HG03039 (cell line): Measurements from ENCODE around the gene CPSF7.
"Not testable (repeated sequence)": the region's sequence is repeated elsewhere in the genome, so short reads cannot be mapped to it uniquely, and the experiment has no call there.

Experiments used
- ATAC-seq: cut with Tn5 transposase; IDR thresholded peaks from one replicate; pipeline ENCODE4 v1.9.1; 2021; ENCODE audit warnings: mild to moderate bottlenecking, moderate library complexity; ENCODE audit not compliant: unreplicated experiment

The CPSF7 gene

GRCh38 chr11:61442616-61443015, 12.8 kb upstream of the CPSF7 start:
- no peak for ATAC-seq

DNA sequence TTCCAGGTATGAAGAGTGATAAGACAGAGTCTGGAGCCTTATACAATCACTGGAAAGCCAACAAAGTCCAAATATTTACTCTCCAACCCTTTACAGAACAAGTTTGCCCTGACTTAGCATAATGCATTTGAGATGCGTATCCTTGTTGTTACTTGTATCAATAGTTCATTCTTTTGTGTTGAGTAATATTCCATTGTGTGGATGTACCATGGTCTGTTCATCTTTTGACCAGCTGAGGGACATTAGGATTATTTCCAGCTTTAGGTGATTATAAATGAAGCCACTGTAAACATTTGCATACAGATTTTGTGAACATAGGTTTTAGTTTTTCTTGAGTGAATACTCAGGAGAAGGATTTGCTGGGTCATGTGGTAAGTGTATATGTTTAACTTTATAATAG, 9.8 kb upstream of the CPSF7 start:
- ATAC-seq = no peak

DNA sequence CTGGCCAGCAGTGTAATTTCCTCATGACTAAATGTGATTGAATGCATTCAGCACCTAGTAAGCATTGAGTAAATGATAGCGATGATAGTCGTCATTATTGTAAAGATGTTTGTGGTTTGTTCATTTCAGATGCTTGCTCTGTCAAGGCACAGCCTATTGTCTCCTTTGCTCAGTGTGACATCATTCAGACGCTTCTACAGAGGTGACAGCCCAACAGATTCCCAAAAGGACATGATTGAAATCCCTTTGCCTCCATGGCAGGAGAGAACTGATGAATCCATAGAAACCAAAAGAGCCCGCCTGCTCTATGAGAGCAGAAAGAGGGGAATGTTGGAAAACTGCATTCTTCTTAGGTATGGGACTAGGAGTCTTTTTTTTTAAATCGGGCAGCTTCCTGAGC, 7.7 kb upstream of the CPSF7 start:
- no peak for ATAC-seq

- not testable (repeated sequence) for ATAC-seq
Measured at GRCh38 chr11:61430839-61431238, 1.1 kb upstream of the CPSF7 start.

GRCh38 chr11:61429346-61429690, 457 bp downstream of the CPSF7 start:
- ATAC-seq = peak; percentile 37

GRCh38 chr11:61425367-61426131, 4.2 kb downstream of the CPSF7 start:
- no peak for ATAC-seq

GRCh38 chr11:61422226-61422625, 7.5 kb downstream of the CPSF7 start:
- no peak for ATAC-seq

GRCh38 chr11:61418136-61418535, 11.6 kb downstream of the CPSF7 start:
- no peak for ATAC-seq

DNA sequence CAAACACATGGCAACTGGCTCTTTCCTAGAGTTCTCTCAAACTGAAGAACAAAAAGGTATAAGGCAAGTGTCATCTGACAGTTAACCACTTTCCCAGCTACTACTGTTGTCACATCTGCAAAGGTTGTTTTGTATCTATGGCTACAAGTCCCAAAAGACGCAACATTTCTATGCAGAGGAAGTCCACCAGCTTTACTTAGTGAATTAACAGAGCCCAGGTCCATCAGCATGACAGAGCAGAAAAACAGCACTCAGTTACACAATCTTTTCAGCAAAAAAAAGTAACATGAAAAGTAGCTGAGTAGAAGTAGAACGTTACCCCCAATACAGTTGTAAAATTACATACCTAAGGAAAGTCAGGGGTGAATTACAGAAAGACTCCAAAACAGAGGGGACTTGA, 12.1 kb downstream of the CPSF7 start:
- no peak for ATAC-seq

DNA sequence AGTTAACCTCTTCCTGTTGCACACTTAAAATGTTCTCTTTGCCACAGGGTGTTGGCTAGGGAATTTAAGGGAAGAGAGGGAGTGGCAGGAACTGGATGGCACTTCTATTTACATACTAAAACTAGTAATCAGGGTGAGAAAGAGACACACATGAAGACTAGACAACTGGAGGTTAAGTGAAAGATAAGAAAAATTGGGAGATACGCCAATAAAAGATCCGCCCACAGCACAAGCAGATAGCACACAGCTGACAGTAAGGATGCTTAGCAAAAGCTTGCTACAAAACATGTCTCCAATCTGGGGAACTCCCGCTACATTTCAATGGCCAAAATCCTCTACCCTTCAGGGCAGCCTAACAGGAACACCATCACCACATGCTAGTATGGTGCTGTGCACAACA, 12.8 kb downstream of the CPSF7 start:
- ATAC-seq = no peak

DNA sequence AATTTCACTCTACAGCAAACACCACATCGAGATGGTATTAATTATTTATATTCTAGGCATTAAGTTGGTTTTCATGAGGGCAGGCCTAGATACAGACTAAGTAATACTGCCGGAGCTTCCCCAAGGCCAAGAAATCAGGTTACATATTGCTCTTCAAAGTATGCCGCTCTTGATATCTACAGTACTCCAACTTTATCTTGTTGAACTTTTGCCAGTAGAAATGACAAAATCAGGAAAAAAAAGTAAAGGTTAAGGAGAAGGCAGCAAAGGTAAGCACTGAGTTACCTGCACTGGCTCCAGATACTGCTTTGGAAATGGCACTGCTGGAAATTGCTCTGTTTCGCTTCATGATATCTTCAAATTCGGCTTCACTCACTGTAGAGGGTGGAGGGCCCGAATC, 14.4 kb downstream of the CPSF7 start:
- ATAC-seq = no peak

GRCh38 chr11:61414547-61414946, 15.2 kb downstream of the CPSF7 start:
- ATAC-seq = no peak

DNA sequence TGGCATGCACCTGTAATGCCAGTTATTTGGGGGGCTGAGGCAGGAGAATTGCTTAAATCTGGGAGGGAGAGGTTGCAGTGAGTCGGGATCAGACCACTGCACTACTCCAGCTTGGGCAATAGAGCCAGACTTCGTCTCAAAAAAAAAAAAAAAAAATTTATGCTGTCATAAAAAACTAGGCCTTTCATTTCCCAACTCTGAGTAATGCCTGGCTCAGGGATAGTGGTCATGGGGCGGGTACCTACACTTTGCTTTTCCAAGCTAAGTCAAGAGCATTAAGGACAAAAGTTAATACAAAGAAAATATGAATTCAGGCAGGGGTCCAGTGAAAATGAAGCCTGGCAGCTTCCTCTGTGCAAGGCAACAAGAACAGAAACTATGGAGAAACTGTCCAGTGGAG, 16.3 kb downstream of the CPSF7 start:
- no peak for ATAC-seq

DNA sequence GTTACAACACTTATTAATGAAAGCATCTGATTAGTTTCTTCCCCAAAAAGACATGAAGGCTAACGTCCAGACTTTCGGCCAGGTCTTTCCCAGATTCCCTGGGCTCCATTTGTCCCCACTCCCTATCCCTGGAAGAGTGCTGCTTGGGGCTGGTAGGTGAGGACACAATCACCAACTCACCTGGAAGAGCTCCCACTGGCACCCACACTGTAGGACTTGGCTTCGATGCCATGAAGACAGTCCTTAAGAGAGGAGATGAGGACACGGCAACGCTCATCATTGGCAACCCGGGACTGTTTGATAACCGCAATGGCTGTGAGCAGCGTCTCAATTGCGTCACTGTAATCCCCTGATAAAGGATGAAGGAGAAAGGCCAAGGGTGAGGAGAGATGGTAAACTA, 18.2 kb downstream of the CPSF7 start:
- no peak for ATAC-seq

- no peak for ATAC-seq
Measured at GRCh38 chr11:61406991-61407728, 22.6 kb downstream of the CPSF7 start.

GRCh38 chr11:61406067-61406466, 23.7 kb downstream of the CPSF7 start:
- ATAC-seq = no peak

- no peak for ATAC-seq
Measured at GRCh38 chr11:61404641-61405040, 25.1 kb downstream of the CPSF7 start.

DNA sequence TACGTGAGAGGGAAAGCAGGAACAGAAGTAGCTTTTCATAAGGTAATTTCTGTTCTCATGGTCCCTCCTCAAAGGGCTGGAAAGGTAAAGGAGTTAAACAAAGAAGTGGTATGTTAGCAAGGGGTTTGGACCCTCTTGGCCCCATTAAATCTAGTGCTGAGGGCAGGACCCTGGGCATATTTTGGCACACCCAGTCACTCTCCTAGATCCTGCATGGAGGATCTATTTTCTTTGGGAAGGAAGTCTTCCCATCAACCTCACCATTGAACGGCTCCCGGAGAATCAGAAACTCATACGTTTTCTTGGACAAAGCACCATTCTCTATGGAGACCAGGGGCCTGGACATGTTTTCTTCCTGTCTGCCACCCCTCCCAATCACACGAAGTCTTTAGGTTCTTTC, 25.7 kb downstream of the CPSF7 start:
- ATAC-seq = no peak

DNA sequence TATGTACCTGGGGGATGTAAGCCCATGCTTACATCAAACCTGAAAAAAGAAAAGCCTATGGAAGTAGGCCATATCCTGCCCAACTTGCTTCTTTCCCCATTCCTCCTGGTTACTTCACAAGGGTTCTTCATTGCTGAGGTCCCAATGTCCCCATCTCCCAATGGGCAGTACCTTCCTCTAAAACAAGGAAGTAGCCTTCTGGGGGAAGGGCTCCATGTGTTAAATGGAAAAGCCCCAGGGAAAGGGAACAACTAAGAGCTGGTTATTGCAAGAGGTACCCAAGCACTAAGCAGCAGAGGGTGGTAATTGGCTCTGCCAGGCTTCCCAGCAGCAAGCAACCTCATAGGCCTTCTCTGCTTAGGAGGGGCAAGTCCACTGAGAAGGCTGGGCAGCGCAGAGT, 26.1 kb downstream of the CPSF7 start:
- ATAC-seq = no peak

GRCh38 chr11:61401573-61401972, 28.2 kb downstream of the CPSF7 start:
- ATAC-seq = no peak

DNA sequence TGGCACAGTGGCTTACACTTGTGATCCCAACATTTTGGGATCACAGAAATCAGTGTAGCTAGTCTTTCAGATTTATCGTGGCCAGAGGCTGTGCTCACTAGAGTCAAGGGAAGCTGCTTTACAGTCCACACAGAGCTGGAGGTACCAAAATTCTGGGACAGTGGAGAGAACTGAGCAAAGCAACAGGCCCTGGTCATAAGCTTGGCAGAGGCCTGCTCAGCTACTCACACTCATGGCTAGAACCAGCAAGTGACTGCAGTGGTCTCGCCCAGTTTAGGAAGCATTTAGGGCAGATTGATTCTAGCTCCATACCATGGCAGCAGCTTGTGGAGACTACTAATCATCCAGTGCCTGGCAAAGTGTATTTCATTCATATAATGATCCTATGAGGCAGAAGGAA, 28.6 kb downstream of the CPSF7 start:
- no peak for ATAC-seq

GRCh38 chr11:61392981-61393595, 36.7 kb downstream of the CPSF7 start:
- ATAC-seq = no peak
